Dermis microvascular lymphatic vessel endothelial cell (primary cell): ENCODE results near the gene KRT40. TPM values are rescaled to one million over a fixed set of nuclear protein-coding genes. Genes with fewer than 3 reads are reported as not detected.

Experiments
- DNase-seq, 2 donors: peaks; one replicate each; pipeline versions ENCODE4 v3.0.0 to v3.0.0-alpha.2; 2010; ENCODE audit warnings: low read depth in 2 of 2
- total RNA-seq: library from RNA; depleted of rRNA; stranded (reverse); fragments of >200 nt; gene quantifications from 2 replicates; pipeline ENCODE4 v1.2.1, GENCODE V29; 2014

KRT40 gene
- total RNA-seq, 1 donor from 2014 or later: not detected

- DNase-seq: no peak
These were observed 13.2 kb upstream of the KRT40 start for GRCh38 chr17:40997361-40997760.

DNA sequence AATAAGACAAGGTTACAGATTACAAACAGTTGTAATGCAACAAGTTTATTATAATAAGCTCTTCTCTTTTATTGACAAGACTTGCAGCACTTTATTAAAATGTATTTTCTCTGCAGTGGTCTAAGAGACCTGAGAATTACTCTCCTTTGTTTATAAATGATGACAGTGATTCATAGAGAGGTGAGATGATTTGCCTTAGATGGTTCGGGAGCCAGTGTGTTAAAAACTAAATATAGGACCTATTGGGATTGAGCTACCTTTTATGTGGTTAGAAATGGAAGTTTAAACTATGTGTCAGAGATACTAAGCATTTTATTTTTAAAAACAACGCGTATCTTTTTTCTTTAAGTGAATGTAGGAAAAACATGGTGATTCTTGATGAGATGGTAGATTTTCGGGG lies 12.7 kb upstream of the KRT40 start:
- no peak for DNase-seq

DNA sequence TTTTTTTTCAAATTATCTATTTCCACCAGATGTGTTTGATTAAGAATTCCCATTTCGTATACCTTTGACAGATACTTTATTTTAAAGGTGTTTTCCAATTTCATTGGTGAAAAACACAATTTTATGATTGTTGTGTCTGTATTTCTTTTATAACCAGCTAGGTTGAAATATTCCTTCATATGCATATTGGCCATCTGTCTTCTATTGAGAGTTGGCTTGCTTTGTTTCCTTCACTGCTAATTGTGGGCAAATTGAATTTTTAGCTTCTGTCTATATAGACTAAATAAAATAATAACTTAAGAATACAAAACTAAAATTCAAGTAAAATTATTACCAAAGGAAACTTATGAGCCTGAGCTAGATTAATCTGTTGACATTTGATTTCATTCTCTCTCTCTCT lies 11.0 kb upstream of the KRT40 start:
- no peak for DNase-seq

DNA sequence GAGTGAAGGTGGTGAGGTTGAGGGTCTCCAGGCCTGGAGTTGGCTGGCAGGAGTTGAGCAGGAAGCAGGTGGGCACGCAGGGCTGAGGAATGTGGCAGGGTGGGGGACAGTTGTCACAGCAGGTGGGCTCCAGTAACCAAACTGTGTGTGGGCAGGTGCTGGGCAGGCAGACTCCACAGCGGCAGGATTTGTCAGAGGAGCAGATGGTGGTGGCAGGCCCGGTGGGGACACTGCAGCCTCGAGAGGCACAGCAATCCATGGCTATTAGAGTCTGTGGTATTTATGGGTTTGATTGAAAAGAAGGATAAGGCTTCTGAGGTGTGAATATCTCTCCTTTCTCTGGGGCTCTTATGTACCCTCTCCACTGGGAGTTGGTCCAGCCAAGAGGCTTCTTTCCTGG lies 9.7 kb upstream of the KRT40 start, which contains the start of gene KRTAP3-3:
Gene KRTAP3-3, minus strand, starts transcription at position 326 of the 400 bp plus-strand sequence. Its CDS starts 67 bp downstream, at position 259.
- DNase-seq: no peak

DNA sequence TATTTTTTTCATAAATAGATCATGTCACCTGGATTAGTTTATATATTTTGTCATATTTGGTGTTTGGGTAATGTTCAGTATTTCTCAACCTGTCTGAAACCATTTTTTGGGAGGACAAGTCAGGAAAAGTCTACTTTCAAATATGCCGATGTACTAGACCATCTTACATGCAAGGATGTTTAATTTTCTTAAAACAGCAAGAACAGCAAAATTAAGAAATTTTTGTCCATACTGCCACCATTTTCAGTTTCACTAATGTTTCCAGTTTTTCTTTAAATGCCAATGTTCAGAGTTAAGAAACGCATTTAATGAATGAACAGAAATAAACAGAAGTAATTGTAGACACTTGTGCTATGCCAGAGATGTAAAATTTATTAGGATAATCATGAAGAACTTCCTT lies 9.0 kb upstream of the KRT40 start:
- DNase-seq: no peak

GRCh38 chr17:40992666-40993065 lies 8.5 kb upstream of the KRT40 start:
- no peak for DNase-seq

GRCh38 chr17:40986920-40987319 lies 2.8 kb upstream of the KRT40 start:
- DNase-seq: no peak

GRCh38 chr17:40981115-40981514 lies 3.0 kb downstream of the KRT40 start:
- DNase-seq: no peak

DNA sequence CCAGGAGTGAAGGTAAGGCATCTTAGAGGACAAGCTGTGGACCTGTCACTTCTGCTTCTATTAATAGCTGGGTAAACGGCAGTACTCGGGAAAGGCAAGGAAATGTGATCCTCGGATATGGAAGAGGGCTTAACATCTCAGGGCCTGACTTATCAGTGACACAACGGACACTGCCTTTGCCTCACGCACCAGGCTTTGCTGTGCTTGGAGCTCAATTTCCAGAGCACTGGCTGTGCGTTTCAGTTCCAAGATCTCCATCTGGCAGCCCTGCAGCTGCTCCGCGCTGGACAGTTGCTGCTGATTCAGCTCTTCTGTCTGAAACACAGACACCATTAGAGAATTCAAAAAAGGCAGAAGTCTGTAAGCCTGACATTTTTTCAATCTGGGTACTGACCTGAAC lies 3.5 kb downstream of the KRT40 start:
- DNase-seq: no peak

GRCh38 chr17:40980117-40980516 lies 4.0 kb downstream of the KRT40 start:
- no peak for DNase-seq

GRCh38 chr17:40978575-40979151 lies 5.5 kb downstream of the KRT40 start:
- DNase-seq: no peak

DNA sequence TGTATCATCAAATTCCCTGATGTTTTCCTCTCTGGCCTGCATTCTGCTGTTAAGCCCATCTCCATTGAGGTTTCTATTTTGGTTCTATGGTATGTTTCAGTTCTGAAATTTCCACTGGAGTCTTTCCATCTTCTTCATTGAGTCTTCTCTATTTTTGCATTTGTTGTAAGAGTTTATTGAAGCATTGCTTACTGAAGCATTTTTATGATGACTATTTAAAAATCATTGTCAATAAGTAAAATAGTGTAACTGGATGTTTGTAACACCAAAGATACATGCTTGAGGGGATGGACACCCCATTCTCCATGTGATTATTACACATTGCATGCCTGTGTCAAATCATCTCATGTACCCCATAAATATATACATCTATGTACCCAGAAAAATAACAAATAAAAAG lies 8.6 kb downstream of the KRT40 start:
- DNase-seq: no peak

- no peak for DNase-seq
These were observed 9.8 kb downstream of the KRT40 start for GRCh38 chr17:40974366-40974765.

DNA sequence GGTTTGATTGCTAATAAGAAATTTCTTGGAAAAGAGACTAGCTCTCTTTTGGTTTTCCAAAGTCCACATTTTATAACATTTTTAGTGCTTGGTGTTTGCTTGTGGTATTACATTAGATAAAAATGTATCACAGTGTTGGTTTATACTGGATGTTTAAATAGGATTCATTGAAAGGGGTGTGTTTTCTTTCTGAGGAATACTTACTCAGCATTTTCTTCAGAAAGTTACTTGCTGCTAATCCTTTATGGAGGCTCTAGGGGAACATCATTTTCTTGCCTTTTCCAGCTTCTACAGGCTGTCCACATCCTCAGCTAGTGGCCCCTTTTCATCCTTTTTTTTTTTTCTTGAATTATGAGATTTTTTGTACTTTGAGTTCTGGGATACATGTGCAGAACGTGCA lies 16.5 kb downstream of the KRT40 start:
- DNase-seq: no peak

GRCh38 chr17:40966848-40967247 lies 17.3 kb downstream of the KRT40 start, which contains the start of gene KRT39:
Gene KRT39 (minus strand): TSS chr17:40966948. CDS start chr17:40966856, 92 bp downstream.
- DNase-seq: no peak

GRCh38 chr17:40963838-40964237 lies 20.3 kb downstream of the KRT40 start:
- peak; percentile 19 to 20 for DNase-seq

DNA sequence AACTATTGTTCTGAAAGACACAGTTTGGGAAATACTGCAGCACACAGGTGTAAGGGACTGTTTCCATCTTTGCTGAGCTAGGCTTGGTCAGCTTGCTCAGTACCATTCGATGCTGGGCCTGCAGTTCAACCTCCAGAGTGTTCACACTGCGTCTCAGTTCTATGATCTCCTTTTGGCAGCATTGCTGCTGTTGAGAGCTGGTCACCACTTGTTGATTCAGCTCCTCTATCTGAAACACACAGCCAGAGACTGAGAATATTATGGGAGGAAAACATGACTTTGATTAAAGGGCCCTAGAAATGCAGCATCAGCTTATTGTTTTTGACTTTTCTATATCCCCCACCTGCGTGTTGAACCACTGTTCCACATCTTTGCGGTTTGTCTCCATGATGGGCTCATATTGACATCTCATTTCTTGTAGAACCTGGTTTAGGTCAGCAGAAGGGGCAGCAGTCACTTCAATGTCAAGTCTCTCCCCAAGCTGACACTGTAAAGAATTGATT lies 22.0 kb downstream of the KRT40 start:
- no peak for DNase-seq

- DNase-seq: no peak
These were observed 22.5 kb downstream of the KRT40 start for GRCh38 chr17:40961591-40961990.

DNA sequence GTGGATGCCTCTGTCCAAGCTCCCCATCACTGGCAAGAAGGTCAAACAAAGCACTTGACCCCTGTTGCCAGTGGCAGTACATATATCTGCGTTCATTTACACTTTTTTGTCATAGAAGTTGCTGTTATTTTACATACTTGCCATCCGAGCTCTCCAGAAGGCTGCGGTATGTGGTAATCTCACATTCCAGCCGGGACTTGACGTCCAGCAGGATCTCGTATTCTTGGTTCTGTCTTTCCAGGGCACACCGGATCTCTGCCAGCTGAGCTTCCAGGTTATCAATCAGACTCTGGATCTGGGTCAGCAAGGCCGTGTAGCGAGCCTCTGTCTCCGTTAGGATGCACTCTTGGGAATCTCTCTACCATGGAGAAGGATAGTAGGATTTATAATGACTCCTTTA lies 24.0 kb downstream of the KRT40 start:
- no peak for DNase-seq

DNA sequence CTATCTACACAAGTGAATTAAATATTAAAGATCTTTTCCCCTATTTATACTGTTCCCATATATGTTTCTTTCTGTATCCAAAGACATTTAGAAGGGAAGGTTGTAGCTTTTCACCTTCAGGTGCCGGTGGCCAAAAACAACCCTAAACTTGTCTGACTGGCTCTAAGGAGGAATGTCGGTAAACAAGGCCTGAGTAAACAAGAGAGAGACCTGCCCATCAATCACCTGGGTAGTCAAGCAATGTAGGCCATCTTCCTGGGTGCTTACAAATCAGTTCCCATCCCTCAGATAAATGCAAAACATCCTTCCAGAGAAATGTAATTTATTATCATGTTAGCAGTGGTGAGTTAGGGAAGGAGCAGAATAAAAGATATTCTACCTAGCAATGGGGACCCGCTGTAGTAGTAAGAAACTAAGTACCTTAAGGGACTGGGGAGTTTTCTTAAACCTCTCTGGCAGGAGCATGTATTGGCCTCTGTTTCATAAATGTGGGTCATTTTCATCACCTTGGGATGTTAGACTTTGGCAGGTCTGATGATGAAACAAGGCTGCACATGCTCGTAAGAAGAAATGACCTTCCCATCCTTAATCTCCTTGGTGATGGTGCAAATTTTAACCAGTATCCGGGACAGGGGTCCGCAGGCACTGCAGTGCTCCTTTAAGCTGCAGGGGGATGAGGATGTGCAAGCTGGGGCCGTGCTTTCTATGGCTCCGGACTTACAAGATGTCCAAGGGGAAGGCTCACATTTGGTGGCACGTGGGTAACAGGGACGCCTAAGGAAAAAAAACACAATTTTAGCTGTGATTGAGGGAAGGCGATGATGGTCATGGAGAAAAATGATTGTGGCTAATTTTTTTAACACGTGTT lies 25.8 kb downstream of the KRT40 start:
- DNase-seq: no peak

DNA sequence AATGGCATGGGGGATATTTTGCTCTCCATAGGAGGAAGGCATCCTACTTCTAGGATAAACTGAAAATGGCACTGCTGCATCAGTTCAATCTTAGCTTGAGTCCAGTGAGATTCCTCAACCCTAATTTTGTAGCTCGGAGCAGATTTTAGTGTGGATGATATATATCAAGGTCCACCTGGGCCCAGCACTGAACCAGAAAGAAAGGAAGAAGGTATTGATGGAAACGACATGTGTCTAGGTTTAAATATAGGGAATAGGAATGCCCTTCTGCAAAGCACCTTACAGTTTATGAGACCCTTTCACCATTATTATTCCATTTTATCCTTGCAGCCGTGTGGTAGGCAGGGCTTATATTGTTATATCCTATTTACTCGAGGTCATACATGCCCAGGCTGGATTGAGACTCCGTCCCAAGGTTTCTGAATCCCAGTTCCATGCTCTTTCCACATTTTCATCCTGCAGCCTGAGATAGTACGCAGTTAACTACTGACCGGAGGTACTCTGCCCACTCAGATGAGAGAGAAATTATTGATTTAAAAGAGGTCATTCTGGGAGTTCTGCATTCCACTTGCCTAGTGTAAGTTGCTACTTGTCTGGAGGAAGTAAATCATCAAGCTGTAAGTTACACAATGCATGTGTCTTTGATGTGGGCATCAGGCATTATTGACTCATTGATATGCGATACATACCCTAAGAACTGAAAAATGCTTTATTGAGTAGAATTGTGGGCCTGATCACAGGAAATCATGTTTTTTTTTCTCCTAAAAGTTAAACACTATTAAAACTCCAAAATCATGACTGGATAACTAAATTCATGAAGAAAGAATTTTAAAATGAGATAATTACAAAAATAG lies 27.5 kb downstream of the KRT40 start:
- DNase-seq: no peak

DNA sequence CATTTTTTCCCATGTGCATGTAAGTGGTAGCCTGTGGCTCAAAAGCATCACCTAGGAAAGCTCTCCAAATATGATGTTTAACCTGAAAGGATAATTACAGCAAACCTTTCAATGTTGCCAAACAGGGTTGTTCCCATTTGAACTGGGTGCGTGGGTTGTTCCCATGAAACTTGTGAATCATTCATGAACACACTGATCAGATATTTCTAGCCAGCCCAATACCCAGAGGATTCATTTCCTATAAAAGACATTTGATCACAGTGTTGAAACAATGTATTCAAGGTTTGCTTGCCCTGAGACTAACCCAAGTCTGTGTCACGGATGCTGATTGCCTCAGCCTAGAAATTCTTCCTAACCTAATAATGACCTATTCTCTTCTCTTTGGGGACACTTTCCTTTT lies 30.2 kb downstream of the KRT40 start:
- DNase-seq: no peak
